Renal pelvis (tissue), 4 donors: ENCODE measurements around the gene KIAA0513. TPM values are rescaled to one million over a fixed set of nuclear protein-coding genes. Genes with fewer than 3 reads are reported as not detected.
"Not testable (repeated sequence)": the region's sequence is repeated elsewhere in the genome, so short reads cannot be mapped to it uniquely, and the experiment has no call there.

Experiments
- DNase-seq: peaks from one replicate; pipeline ENCODE4 v3.0.0-alpha.2; 2013
- polyA plus RNA-seq, 3 donors: library from polyadenylated mRNA; unstranded; fragments of 120-200 nt; gene quantifications; one replicate each; pipeline ENCODE4 v1.2.1, GENCODE V29; 2013; ENCODE audit not compliant: insufficient read length in 3 of 3

Gene KIAA0513
- polyA plus RNA-seq, 3 donors, result 4.8 to 5.2 (median 5.0) TPM

DNA sequence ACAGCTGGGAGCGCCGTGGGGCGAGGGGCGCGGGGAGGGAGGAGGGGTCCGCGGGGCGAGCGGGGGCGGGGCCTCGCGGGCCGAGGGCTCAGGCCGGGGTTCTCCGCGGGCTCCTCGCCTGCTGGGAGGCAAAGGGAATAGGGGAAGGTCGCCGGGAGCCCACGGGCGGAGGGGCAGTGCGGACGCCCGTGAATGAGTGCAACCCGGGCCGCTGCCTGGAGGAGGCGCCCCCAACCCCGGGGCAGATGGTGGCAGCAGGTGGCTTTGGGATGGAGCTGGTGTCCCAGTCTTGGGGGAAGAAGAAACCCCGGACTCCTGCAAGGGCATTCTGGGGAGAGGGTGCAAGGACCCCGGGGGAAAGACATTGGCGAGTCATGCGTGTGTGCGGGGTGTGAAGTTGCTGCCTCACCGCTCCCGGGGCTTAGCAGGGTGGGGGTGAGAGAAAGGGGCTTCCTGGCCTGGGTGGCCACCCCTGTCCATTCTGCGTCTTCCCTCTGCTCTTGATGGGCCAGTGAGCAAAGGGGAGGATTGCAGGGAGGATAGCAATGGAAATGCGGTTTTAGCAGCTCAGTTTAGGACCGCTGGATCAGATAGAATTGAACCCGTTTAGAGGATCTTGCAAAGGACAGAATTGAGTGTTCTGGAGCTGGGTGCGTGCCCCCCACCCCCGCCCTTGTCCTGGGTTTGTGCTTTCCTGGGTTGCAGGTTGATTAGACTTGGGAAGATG lies 526 bp downstream of the KIAA0513 start:
- no peak for DNase-seq

- no peak for DNase-seq
Measured at GRCh38 chr16:85028685-85029407, 1.3 kb downstream of the KIAA0513 start.

DNA sequence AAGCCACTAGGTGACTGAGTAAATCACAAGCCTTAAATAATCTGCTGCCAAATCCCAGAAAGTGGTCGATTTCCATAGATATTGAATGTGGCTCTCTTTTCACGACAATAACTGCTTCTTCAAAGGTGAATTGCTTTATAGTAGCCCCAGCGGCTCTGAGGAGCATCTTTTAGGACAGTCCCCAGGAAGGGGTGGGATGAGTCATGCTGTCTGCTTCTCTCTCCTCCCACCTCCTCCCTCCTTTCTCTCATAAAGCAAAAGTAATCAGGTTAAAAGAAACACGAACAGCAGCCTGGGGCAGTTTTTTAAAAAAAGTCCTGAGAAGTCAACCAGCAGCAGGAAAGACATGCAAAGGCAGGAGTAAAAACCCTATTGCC lies 1.8 kb downstream of the KIAA0513 start:
- no peak for DNase-seq

- no peak for DNase-seq
Measured at GRCh38 chr16:85029981-85030401, 2.4 kb downstream of the KIAA0513 start.

- no peak for DNase-seq
Measured at GRCh38 chr16:85031451-85031850, 3.9 kb downstream of the KIAA0513 start.

DNA sequence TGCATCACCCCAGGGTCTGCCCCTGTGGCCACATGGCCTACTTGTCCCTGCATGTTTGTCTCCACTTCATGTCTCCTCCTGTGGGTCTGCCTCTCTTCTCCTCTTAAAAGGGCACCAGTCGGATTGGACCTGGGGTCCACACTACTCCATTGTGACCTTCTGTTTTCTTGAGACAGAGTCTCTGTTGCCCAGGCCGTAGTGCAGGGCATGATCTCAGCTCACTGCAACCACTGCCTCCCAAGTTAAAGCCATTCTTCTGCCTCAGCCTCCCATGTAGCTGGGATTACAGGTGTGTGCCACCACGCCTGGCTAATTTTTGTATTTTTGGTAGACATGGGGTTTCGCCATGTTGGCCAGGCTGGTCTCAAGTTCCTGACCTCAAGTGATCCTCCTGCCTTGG lies 4.6 kb downstream of the KIAA0513 start:
- DNase-seq, result not testable (repeated sequence)

DNA sequence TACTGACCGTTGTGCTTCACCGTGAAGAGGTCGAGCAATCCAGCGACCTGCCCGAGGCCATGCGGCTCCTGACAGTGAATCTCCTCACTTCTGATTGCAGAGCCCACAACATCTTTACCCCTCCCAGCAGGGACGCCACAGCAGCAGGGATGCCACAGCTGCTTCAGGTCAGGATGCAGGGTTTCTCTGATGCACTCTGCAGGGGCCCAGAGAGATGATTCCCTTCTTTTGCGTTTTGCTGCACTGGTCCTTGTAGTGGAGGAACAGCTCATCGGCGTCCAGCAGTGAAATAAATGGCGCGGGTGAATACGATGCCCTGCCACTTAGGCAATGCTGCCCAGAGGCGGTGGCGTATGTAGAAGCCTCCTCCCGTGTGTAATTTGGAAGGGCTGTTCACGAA lies 5.6 kb downstream of the KIAA0513 start:
- DNase-seq, result no peak

DNA sequence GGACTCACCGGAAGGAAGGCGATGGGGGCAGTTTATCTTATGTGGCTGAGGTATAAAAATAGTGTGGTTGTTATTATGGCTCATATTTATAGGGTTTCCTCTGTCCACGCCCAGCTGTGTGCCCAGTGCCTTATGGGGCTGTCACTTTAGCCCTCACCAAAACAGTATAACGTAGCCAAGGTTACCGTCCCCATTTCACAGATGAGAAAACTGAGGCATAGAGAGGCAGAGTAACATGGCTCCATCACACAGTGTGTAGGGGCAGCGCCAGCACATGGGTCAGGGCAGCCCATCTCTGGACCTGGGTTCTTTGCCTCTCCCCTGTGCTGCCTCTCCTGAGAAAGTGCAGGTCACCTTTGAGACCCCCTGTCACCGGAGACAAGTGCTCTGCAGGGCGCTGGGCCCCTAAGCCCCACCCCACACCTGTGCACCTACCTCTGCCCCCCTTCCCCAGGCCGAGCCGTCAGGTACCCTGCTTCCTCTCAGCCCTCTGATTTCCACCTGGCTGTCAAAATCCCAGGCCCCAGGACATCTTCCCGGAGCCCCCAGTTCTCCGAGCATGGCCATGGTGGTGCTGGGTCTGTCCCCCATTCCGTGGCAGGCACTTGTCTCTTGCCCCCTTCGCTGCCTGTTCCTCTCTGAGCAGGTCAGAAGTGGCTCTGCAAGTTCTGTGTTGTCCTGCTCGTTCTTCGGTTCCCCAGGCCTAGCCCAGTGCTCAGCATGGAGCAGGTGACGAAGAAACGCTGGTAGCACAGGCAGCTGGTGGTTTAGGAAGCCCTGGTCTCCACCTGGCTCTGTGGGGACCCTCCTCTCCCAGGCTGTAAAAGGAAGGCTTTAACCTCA lies 7.2 kb downstream of the KIAA0513 start:
- no peak for DNase-seq

DNA sequence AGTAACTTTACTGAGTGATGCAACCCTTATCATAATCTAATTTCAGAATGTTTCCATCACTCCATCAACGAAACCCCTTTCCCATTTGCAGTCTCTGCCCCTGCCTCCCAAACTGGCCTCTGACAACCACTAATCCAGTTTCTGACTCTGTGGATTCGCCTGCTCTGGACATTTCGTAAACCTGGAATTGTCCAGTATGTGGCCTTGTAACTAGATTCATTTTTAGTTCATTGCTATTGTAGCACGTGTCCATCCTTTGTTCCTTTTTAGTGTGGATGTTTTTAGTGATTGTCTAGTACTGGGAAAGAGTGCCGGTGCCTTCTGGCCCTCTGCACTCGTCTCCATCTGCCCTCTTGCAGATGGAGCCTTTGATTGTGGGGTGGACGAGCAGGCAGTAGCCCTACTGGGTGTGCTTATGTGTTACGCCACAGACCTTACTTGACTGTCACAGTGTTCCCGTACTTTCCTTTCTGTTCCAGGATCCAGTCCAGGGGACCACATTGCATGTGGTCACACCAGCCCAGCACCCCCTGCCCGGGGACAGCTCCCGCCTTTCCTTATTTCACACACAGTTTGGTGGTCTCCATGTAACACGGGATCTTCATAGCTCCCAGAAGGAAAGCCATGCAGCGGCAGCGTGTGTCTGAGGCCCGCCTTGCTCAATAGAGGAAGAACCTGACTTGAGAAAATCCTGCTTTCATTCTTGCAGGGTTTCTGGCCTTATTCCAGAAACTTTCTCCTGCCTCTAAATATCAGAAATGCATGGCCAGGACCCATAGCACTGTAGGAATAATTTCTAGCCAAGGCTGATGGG lies 8.8 kb downstream of the KIAA0513 start:
- no peak for DNase-seq

DNA sequence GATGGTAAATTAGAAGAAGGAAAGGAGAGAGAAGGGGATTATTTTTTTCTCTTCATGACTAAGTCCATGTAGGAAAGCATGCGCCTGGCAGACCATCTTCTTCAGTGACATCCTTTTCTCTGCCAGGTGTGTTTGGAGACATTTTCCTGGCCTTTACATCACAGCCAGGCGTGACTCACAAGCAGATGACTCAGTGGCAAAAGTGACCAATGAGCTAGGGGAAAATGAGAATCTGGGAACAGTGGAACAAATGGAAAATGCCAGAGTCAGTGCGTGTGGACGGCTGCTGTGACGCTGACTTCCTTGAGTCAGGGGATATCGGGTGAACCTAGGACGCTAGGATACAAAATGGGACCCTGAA lies 9.4 kb downstream of the KIAA0513 start:
- DNase-seq, result no peak

DNA sequence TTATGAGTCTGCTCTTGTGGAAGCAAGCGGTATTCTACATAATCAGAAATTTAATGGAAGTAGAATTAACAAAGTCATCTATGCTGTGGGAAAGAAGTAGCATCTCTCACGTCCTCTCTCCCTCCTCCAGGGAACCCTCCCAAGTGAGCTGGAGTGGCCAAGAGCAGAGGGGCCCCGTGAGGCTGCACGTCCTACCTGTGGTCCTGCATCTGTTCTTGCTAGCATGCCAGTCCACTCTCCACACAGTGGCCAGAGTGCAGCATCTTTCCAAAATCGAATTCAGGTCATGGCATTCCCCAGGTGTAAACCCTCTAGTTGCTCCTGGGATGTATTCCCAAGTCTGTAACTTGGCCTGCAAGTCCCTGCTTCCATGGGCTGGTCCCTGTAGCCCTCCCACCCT lies 10.1 kb downstream of the KIAA0513 start:
- no peak for DNase-seq

- DNase-seq, result no peak
Measured at GRCh38 chr16:85040685-85041084, 13.1 kb downstream of the KIAA0513 start.

- no peak for DNase-seq
Measured at GRCh38 chr16:85041219-85042166, 13.9 kb downstream of the KIAA0513 start.

DNA sequence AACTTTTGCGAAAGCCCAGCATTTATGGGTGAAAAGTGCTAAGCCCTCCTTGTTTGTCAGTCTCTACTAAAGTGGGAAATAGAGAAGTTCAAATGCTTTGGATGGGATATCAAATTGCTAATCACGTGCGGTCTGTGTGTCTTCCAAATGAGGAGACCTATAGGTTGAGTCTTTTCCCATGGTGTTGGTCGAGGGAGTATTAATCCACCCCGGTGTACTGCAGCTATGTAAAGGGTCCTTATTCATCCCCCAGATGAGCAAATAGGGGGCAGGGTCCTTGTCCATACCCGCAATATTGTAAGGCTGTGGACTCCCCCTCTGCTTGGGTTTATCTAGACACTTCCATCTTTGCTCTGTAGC lies 14.6 kb downstream of the KIAA0513 start:
- DNase-seq, result no peak

DNA sequence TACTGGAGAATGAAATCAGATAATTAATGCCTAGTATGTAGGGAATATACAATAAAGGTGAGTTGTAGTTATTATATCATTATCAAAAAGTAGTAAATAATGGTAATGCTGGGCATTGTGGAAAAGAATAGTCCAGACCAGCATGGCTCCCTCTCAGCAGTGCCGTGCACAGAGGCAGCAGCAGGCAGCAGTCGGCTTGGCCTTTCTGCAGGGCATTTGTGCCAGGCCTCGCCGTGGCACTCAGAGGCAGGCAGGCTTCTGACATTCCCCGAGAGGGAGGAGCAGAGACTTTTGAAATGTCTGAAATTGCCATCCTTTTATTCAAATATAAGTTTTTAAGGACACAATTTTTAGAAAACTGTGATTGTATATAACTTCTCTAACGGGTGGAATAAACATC lies 15.0 kb downstream of the KIAA0513 start:
- DNase-seq, result no peak

- no peak for DNase-seq
Measured at GRCh38 chr16:85045077-85045476, 17.5 kb downstream of the KIAA0513 start.

DNA sequence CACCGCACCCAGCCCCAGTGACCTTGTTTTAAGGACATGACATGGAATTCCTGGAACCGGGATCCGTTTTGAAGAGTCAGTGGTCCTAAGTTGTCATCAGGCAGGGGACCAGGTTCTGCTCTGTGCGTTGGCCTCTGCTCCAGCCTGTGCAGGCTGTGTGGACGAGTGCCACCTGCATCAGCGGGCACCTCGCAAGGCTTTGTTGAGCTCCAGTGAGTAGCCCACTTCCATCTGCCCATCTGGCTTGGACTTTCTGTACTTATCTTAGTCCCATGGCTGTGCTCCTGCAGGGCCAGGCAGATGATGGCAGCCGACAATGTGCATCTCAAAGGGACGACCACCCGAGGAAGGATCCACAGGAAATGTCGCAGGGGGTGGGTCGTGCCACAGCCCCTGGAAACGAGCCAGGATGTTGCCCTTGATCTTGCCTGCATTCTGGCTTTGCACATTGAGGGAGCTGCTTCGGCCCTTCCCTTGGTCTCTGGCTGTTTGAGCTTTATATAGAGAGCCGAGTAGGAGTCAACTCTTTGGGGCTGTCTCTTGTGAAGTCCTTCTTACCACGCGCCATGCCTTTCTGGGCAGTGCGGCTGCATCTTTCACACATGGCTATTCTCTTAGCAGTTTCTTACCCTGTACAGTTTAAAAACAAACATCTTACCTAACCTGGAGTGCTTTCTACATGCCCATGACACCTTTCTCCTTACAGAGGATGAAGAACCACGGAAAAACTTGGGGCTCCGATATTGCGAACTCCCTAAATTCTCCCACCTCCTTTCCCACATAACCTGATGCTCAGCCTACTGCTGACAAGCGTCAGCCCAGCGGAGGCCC lies 18.3 kb downstream of the KIAA0513 start:
- DNase-seq, result no peak

GRCh38 chr16:85046472-85046916 lies 18.9 kb downstream of the KIAA0513 start:
- no peak for DNase-seq
